Choroid plexus epithelial cell (primary cell): ENCODE results near the gene PLEKHA4.
"Not testable (repeated sequence)": the region's sequence is repeated elsewhere in the genome, so short reads cannot be mapped to it uniquely, and the experiment has no call there.

Source experiments
- DNase-seq: peaks from one replicate; pipeline ENCODE4 v3.0.0-alpha.2; 2010; ENCODE audit warnings: low read depth
- H3K4me3 ChIP-seq: 2 replicates; pipeline ENCODE4 v1.5.1; 2011; ENCODE audit warnings: low read depth, mild to moderate bottlenecking, control low read depth, low read length, moderate library complexity
- TF ChIP-seq, protein P1 (sequence below): conservative IDR thresholded peaks from 2 replicates; pipeline ENCODE4 v1.5.1; 2011; ENCODE audit warnings: low read depth, mild to moderate bottlenecking, control low read depth, inconsistent platforms, low read length, moderate library complexity

PLEKHA4 gene

DNA sequence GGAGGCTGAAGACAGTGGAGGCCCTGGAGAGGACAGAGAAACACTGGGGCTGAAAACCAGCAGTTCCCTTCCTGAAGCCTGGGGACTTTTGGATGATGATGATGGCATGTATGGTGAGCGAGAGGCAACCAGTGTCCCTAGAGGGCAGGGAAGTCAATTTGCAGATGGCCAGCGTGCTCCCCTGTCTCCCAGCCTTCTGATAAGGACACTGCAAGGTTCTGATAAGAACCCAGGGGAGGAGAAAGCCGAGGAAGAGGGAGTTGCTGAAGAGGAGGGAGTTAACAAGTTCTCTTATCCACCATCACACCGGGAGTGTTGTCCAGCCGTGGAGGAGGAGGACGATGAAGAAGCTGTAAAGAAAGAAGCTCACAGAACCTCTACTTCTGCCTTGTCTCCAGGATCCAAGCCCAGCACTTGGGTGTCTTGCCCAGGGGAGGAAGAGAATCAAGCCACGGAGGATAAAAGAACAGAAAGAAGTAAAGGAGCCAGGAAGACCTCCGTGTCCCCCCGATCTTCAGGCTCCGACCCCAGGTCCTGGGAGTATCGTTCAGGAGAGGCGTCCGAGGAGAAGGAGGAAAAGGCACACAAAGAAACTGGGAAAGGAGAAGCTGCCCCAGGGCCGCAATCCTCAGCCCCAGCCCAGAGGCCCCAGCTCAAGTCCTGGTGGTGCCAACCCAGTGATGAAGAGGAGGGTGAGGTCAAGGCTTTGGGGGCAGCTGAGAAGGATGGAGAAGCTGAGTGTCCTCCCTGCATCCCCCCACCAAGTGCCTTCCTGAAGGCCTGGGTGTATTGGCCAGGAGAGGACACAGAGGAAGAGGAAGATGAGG is 5.3 kb upstream of the PLEKHA4 start:
- peak; percentile 42 for DNase-seq
- TF ChIP-seq, protein P1, sequence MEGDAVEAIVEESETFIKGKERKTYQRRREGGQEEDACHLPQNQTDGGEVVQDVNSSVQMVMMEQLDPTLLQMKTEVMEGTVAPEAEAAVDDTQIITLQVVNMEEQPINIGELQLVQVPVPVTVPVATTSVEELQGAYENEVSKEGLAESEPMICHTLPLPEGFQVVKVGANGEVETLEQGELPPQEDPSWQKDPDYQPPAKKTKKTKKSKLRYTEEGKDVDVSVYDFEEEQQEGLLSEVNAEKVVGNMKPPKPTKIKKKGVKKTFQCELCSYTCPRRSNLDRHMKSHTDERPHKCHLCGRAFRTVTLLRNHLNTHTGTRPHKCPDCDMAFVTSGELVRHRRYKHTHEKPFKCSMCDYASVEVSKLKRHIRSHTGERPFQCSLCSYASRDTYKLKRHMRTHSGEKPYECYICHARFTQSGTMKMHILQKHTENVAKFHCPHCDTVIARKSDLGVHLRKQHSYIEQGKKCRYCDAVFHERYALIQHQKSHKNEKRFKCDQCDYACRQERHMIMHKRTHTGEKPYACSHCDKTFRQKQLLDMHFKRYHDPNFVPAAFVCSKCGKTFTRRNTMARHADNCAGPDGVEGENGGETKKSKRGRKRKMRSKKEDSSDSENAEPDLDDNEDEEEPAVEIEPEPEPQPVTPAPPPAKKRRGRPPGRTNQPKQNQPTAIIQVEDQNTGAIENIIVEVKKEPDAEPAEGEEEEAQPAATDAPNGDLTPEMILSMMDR, result no peak
- H3K4me3 ChIP-seq, result peak overlapping the region; percentile 100

DNA sequence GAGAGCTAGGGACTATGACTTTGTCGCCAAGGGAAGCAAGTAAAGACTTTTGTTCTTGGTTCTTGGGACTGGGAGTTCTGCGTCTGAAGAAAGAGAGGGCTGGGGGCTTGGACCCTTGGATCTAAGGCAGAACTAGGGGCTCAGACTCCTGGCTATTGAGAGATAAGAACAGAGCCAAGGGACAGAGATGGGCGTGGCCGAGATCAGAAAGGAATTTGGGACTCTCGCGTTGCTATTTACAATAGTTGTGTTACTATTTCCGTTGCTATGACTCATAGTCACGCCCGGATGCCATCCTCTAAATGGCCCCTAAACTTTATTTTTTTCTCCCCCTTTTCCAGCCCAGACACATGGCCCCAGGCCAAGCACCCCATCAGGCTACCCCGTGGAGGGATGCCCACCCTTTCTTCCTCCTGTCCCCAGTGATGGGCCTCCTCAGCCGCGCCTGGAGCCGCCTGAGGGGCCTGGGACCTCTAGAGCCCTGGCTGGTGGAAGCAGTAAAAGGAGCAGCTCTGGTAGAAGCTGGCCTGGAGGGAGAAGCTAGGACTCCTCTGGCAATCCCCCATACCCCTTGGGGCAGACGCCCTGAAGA is 4.6 kb upstream of the PLEKHA4 start:
- TF ChIP-seq, protein P1, result no peak
- peak; percentile 97 for DNase-seq
- H3K4me3 ChIP-seq, result peak overlapping the region; percentile 100

DNA sequence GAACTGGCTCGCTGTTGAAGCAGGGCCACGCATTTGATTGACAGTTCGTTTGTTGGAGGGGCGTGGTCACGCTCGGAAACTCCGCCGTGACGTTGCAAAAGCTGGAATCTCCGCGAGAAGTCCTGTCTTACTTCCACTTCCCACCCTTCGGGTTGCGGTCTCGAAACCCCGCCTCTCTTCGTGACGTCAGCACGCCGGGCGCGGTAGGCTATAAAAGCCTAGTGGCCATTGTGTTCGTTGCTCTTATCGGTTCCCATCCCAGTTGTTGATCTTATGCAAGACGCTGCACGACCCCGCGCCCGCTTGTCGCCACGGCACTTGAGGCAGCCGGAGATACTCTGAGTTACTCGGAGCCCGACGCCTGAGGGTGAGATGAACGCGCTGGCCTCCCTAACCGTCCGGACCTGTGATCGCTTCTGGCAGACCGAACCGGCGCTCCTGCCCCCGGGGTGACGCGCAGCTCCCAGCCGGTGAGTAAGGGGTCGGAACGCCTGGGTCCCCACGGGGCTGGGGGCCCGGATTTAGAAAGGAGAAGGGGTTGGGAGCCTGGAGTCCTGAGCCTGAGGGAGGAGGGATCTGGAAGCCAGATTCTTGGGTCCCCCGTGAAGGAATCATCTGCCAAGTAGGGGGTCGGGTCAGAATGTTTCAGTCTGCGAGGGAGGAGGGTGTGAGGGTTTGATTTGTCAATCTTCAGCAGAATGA is 3.9 kb upstream of the PLEKHA4 start, which contains the start of gene PPP1R15A:
TSS of gene PPP1R15A (plus strand) at position 240 of the 702 bp plus-strand sequence. CDS start 813 bp downstream, outside the sequence.
- TF ChIP-seq, protein P1, result no peak
- DNase-seq, result peak; percentile 99
- H3K4me3 ChIP-seq, result peak within 1 kb of the TSS; percentile 100

DNA sequence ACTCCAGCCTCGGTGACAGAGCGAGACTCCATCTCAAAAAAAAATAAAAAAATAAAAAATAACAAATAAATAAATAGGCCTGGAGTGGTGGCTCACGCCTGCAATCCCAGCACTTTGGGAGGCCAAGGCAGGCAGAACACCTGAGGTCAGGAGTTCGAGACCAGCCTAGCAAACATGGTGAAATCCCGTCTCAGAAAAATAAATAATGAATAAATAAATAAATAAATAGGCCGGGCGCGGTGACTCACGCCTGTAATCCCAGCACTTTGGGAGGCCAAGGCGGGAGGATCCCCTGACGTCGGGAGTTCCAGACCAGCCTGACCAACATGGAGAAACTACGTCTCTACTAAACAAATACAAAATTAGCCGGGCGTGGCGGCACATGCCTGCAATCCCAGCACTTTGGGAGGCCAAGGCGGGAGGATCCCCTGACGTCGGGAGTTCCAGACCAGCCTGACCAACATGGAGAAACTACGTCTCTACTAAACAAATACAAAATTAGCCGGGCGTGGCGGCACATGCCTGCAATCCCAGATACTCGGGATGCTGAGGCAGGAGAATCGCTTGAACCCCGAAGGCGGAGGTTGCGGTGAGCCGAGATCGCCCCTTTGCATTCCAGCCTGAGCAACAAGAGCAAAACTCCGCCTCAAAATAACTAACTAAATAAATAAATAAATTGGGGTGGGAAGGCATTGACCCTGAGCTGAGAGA is 3.2 kb upstream of the PLEKHA4 start:
- not testable (repeated sequence) for DNase-seq, H3K4me3 ChIP-seq

DNA sequence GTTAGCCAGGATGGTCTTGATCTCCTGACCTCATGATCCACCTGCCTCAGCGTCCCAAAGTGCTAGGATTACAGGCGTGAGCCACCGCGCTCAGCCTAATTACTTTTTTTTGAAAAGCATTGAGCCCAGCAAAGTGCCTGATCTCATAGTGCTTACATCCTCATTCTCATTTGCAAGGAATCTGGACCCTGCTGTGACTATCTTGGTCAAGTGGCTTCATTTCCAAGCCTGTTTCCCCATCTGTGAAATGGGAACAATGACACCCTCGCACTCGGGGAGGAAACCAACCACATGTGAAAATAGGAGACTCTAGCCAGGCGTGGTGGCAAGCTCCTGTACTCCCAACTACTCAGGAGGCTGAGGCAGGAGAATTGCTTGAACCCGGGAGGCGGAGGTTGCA is 1.6 kb upstream of the PLEKHA4 start:
- TF ChIP-seq, protein P1, result no peak
- no peak for DNase-seq

DNA sequence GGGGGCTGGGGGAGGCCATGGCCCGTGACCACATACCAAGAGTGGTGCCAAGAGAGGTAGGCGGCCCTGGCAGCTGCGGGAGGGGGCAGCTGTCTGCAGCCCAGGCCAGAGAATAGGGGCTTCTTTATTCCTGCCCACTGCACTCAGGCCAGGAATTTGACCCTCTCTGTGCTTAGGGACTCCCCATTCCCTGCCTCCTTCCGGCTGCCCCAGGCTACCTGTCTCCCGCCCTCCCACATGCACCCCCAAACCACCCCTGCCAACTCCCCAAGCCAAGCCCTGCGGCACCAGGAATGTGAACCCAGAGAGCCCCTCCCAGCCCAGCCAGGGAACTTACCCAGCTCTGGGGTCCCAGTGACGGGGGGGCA is 687 bp downstream of the PLEKHA4 start:
- H3K4me3 ChIP-seq, result peak overlapping the region; percentile 60

More for the DNA sequence above, 1.6 kb upstream of the PLEKHA4 start:
- no peak overlapping the region for H3K4me3 ChIP-seq

More for the DNA sequence above, 687 bp downstream of the PLEKHA4 start:
- TF ChIP-seq, protein P1, result no peak
- no peak for DNase-seq
